K562 (cell line): ENCODE data around the gene WNT6. TPM values are rescaled to one million over a fixed set of nuclear protein-coding genes. Genes with fewer than 3 reads are reported as not detected.

ENCODE experiments used
- CTBP1 ChIP-seq: fragments of 450-650 bp; IDR thresholded peaks from 2 replicates; pipeline ENCODE4 v1.6.1; 2016; ENCODE audit warnings: borderline replicate concordance
- E2F6 ChIP-seq, 2 experiments: IDR thresholded peaks; 2 replicates each; pipeline ENCODE4 v1.6.1; 2011; ENCODE audit warnings: borderline replicate concordance in 1 of 2, control low read depth in 1 of 2, low read depth in 1 of 2, low read length in 1 of 2, mild to moderate bottlenecking in 1 of 2, mixed read lengths in 1 of 2, moderate library complexity in 1 of 2; ENCODE audit not compliant: insufficient read depth in 1 of 2, insufficient read length in 1 of 2, poor library complexity in 1 of 2, severe bottlenecking in 1 of 2; ENCODE audit errors: extremely low read depth in 1 of 2
- GATAD2B ChIP-seq: fragments of 450-650 bp; IDR thresholded peaks from 2 replicates; pipeline ENCODE4 v1.6.1; 2017; ENCODE audit warnings: mild to moderate bottlenecking, borderline replicate concordance
- HNRNPL ChIP-seq: fragments of 200-400 bp; formaldehyde crosslinking; IDR thresholded peaks from 2 replicates; pipeline ENCODE4 v1.6.1; 2017; ENCODE audit warnings: low read depth, mild to moderate bottlenecking, low read length
- POLR3G ChIP-seq: IDR thresholded peaks from 2 replicates; pipeline ENCODE4 v1.6.1; 2011; ENCODE audit not compliant: insufficient read length, insufficient replicate concordance; ENCODE audit errors: extremely low read depth
- REST ChIP-seq, 2 experiments: fragments of 450-650 bp; formaldehyde crosslinking in 1 of 2; IDR thresholded peaks; 2 replicates each; pipeline versions ENCODE4 v1.4.0 to v1.6.1; 2014 to 2020; ENCODE audit warnings: mild to moderate bottlenecking in 2 of 2, borderline replicate concordance in 1 of 2, low read depth in 1 of 2
- TFAP4 ChIP-seq: sonication (generic); formaldehyde crosslinking; IDR thresholded peaks from 2 replicates; pipeline ENCODE4 v1.8.0; 2022; ENCODE audit warnings: missing genetic modification reagents, mild to moderate bottlenecking, moderate library complexity, borderline replicate concordance
- UBTF ChIP-seq, 2 experiments: IDR thresholded peaks; 2 replicates each; pipeline ENCODE4 v1.6.1; 2012; ENCODE audit warnings: improper control_type of control experiment in 2 of 2, low read depth in 2 of 2, low read length in 2 of 2, borderline replicate concordance in 1 of 2
- ZBTB1 ChIP-seq: sonication (generic); formaldehyde crosslinking; IDR thresholded peaks from 2 replicates; pipeline ENCODE4 v1.8.1; 2023; ENCODE audit warnings: missing genetic modification reagents, low read depth, mild to moderate bottlenecking, borderline replicate concordance
- polyA plus RNA-seq, 8 experiments: library from polyadenylated mRNA; depleted of rRNA in 4 of 8; stranded (reverse) in 5 of 8; unstranded in 3 of 8; fragments of >200 nt; fragmentation: Nextera tagmentation in 2 of 8; fragmentation: Illumina TruSeq in 1 of 8; extraction: Ambion mirVana in 2 of 8; extraction: Trizol in 1 of 8; gene quantifications; 2 replicates each; pipeline versions ENCODE4 v1.2.1 to v1.2.3, GENCODE V29; 2011 to 2014; ENCODE audit warnings: inconsistent platforms in 1 of 8, missing spikeins in 1 of 8
- total RNA-seq, 7 experiments: library from RNA; depleted of rRNA in 6 of 7; stranded (reverse); fragments of >200 nt in 6 of 7; fragmentation: Illumina TruSeq in 2 of 7; extraction: Trizol in 2 of 7; gene quantifications; 2 replicates each; pipeline versions ENCODE4 v1.2.1 to v1.2.3, GENCODE V29; 2011 to 2021; ENCODE audit warnings: low replicate concordance in 1 of 7

The WNT6 gene
- total and polyA plus RNA-seq, 9 of the 15 experiments (the other 6 are each of a cell fraction or from before 2014, with no cell fraction given): not detected

- TF ChIP-seq REST (IDR thresholded peaks at IDR 0.05; ENCODE audit: borderline replicate concordance): peak; percentile 33; the same call in 1 of the 2 replicates
- no peak for TF ChIP-seq REST (CRISPR knock-in tag; IDR thresholded peaks at IDR 0.05; ENCODE audit: low read depth)
- TF ChIP-seq TFAP4 (CRISPR knock-in tag): peak; percentile 83
- peak; percentile 96 for TF ChIP-seq ZBTB1 (CRISPR knock-in tag)
- TF ChIP-seq GATAD2B: 0 out of 2 replicates have a peak, but pooled peaks have one; percentile 20
- TF ChIP-seq POLR3G: no peak
- peak in 1 of 2 experiments; percentile 41 for TF ChIP-seq E2F6 (IDR thresholded peaks at IDR 0.05; ENCODE audit: borderline replicate concordance in 1 of 2, extremely low read depth in 1 of 2, insufficient read depth in 1 of 2, insufficient read length in 1 of 2, low read depth in 1 of 2, low read length in 1 of 2, poor library complexity in 1 of 2, severe bottlenecking in 1 of 2)
- TF ChIP-seq HNRNPL: 0 out of 2 replicates have a peak, but pooled peaks have one; percentile 31
- TF ChIP-seq UBTF (IDR thresholded peaks at IDR 0.05; ENCODE audit: borderline replicate concordance in 1 of 2, low read depth in 2 of 2, low read length in 2 of 2): peak; percentile 58 to 83; a peak in 2 of 4 replicates
- TF ChIP-seq CTBP1: peak; percentile 37; the same call in 1 of the 2 replicates
These were observed 33.2 kb downstream of the WNT6 start (continued) for GRCh38 chr2:218892693-218893348.
